HG03039 (cell line): ENCODE data around the gene BBX.

ENCODE experiments used
- ATAC-seq: cut with Tn5 transposase; IDR thresholded peaks from one replicate; pipeline ENCODE4 v1.9.1; 2021; ENCODE audit warnings: mild to moderate bottlenecking, moderate library complexity; ENCODE audit not compliant: unreplicated experiment

The BBX gene

GRCh38 chr3:107729686-107730085 is 206.9 kb downstream of the BBX start:
- no peak for ATAC-seq

- no peak for ATAC-seq
These were observed 211.6 kb downstream of the BBX start for GRCh38 chr3:107734317-107734716.

GRCh38 chr3:107737914-107738313 is 215.2 kb downstream of the BBX start:
- no peak for ATAC-seq

- ATAC-seq: no peak
These were observed 215.9 kb downstream of the BBX start for GRCh38 chr3:107738486-107739183.

- ATAC-seq: no peak
These were observed 216.5 kb downstream of the BBX start for GRCh38 chr3:107739227-107739626.

GRCh38 chr3:107740992-107741896 is 218.5 kb downstream of the BBX start:
- no peak for ATAC-seq

GRCh38 chr3:107745354-107745753 is 222.6 kb downstream of the BBX start:
- no peak for ATAC-seq

- no peak for ATAC-seq
These were observed 229.6 kb downstream of the BBX start for GRCh38 chr3:107752202-107752990.

- ATAC-seq: no peak
These were observed 230.7 kb downstream of the BBX start for GRCh38 chr3:107753494-107753893.

- no peak for ATAC-seq
These were observed 231.2 kb downstream of the BBX start for GRCh38 chr3:107753976-107754375.

GRCh38 chr3:107756649-107757048 is 233.9 kb downstream of the BBX start:
- ATAC-seq: no peak

- ATAC-seq: no peak
These were observed 234.4 kb downstream of the BBX start for GRCh38 chr3:107757140-107757539.

GRCh38 chr3:107760144-107760543 is 237.4 kb downstream of the BBX start:
- ATAC-seq: no peak

- ATAC-seq: no peak
These were observed 238.6 kb downstream of the BBX start for GRCh38 chr3:107761391-107761790.

GRCh38 chr3:107765524-107765923 is 242.8 kb downstream of the BBX start:
- no peak for ATAC-seq

GRCh38 chr3:107767897-107768605 is 245.3 kb downstream of the BBX start:
- no peak for ATAC-seq

- no peak for ATAC-seq
These were observed 247.1 kb downstream of the BBX start for GRCh38 chr3:107769882-107770281.

- no peak for ATAC-seq
These were observed 249.3 kb downstream of the BBX start for GRCh38 chr3:107772016-107772415.

- ATAC-seq: no peak
These were observed 253.2 kb downstream of the BBX start for GRCh38 chr3:107775974-107776373.

- no peak for ATAC-seq
These were observed 258.5 kb downstream of the BBX start for GRCh38 chr3:107781253-107781652.

- no peak for ATAC-seq
These were observed 259.3 kb downstream of the BBX start for GRCh38 chr3:107782054-107782453.
